HEK293T (cell line): ENCODE measurements around the gene ANKFN1.

Experiments
- ARNT ChIP-seq: fragments of 450-650 bp; IDR thresholded peaks from 2 replicates; pipeline ENCODE4 v1.6.1; 2017; ENCODE audit warnings: mild to moderate bottlenecking
- CTBP1 ChIP-seq: fragments of 450-650 bp; IDR thresholded peaks from 2 replicates; pipeline ENCODE4 v1.6.1; 2016; ENCODE audit warnings: borderline replicate concordance
- ELF4 ChIP-seq: fragments of 450-650 bp; IDR thresholded peaks from 2 replicates; pipeline ENCODE4 v1.6.1; 2017; ENCODE audit warnings: antibody characterized with exemption
- FOXA1 ChIP-seq: fragments of 450-650 bp; IDR thresholded peaks from 2 replicates; pipeline ENCODE4 v1.6.1; 2016; ENCODE audit warnings: mild to moderate bottlenecking
- FOXM1 ChIP-seq: fragments of 450-650 bp; IDR thresholded peaks from 2 replicates; pipeline ENCODE4 v1.6.1; 2017; ENCODE audit warnings: mild to moderate bottlenecking, borderline replicate concordance
- HDGF ChIP-seq: fragments of 450-650 bp; IDR thresholded peaks from 2 replicates; pipeline ENCODE4 v1.6.1; 2017; ENCODE audit warnings: antibody characterized with exemption, borderline replicate concordance
- LEF1 ChIP-seq: fragments of 450-650 bp; IDR thresholded peaks from 2 replicates; pipeline ENCODE4 v1.6.1; 2017; ENCODE audit warnings: mild to moderate bottlenecking, borderline replicate concordance
- NFRKB ChIP-seq: fragments of 450-650 bp; IDR thresholded peaks from 2 replicates; pipeline ENCODE4 v1.6.1; 2016; ENCODE audit warnings: mild to moderate bottlenecking, moderate library complexity
- PKNOX1 ChIP-seq: fragments of 450-650 bp; IDR thresholded peaks from 2 replicates; pipeline ENCODE4 v1.6.1; 2016
- SP1 ChIP-seq: fragments of 450-650 bp; IDR thresholded peaks from 2 replicates; pipeline ENCODE4 v1.6.1; 2017
- SUZ12 ChIP-seq: fragments of 450-650 bp; IDR thresholded peaks from 2 replicates; pipeline ENCODE4 v1.6.1; 2016; ENCODE audit warnings: mild to moderate bottlenecking

GRCh38 chr17:56457501-56457900 lies 304.2 kb downstream of the ANKFN1 start:
- TF ChIP-seq PKNOX1: no peak
- TF ChIP-seq FOXM1: no peak
- no peak for TF ChIP-seq SP1
- no peak for TF ChIP-seq ELF4
- no peak for TF ChIP-seq NFRKB
- TF ChIP-seq FOXA1: no peak
- no peak for TF ChIP-seq CTBP1
- no peak for TF ChIP-seq LEF1
- TF ChIP-seq ARNT: no peak
- no peak for TF ChIP-seq HDGF
- TF ChIP-seq SUZ12: no peak
